ENCODE results near the gene NPFFR2.

GRCh38 chr4:72144241-72144640, 112.4 kb downstream of the NPFFR2 start:
- TF ChIP-seq POLR2A (IDR thresholded peaks at IDR 0.05) (no peak), CTCF (IDR thresholded peaks at IDR 0.05 in 4 of 5, conservative IDR thresholded peaks at IDR 0.05 in 1 of 5) (no peak)
